ENCODE results near the gene PUS10.
A peak's percentile ranks its signal among the peaks of the same experiment; 100 is the strongest.
"Not testable (repeated sequence)": the region's sequence is repeated elsewhere in the genome, so short reads cannot be mapped to it uniquely, and the experiment has no call there.

The PUS10 gene, protein sequence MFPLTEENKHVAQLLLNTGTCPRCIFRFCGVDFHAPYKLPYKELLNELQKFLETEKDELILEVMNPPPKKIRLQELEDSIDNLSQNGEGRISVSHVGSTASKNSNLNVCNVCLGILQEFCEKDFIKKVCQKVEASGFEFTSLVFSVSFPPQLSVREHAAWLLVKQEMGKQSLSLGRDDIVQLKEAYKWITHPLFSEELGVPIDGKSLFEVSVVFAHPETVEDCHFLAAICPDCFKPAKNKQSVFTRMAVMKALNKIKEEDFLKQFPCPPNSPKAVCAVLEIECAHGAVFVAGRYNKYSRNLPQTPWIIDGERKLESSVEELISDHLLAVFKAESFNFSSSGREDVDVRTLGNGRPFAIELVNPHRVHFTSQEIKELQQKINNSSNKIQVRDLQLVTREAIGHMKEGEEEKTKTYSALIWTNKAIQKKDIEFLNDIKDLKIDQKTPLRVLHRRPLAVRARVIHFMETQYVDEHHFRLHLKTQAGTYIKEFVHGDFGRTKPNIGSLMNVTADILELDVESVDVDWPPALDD

DNA sequence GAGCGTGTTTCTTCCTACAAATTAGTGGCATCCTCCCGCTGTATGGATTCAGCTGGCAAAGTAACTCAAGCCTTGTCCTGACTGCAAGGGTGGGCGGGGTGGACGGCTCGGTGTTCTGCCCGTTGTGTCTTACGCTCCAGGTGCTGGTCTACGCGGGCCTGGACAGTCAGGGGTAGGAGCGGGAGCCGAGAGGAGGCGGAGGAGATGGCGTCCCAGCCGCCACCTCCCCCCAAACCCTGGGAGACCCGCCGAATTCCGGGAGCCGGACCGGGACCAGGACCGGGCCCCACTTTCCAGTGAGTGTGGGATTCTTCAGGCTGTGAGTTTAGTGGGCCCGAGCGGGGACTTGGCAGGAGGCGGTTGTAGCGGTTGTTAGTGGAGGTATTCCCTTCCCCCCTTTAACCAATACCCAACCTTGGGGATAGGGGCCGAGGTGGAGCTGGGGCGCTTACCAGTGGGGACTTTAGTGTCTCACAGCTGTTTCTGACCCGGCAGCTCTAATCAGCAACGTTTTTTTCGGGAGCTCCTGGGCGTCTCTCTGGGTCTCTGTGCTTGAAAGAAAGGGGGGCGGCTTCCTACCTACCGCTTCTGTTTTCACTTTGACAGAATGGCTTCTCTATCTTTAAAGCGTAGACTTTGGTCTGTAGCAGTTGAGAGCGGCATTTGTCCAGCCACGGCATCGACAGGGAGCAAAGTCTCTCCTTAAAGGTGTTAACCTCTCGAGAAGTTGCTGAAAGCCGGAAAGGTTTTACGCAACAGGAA lies at the start of gene PUS10, which contains the start of gene PEX13:
PUS10 (minus strand) TSS at position 700 of the 762 bp plus-strand sequence. CDS start 6,365 bp downstream, outside the sequence.
PEX13 (plus strand) TSS at position 165 of the 762 bp plus-strand sequence; CDS start at position 205, 40 bp downstream.
- DNase-seq (ENCODE audit: low spot score), result peak; percentile 37

GRCh38 chr2:61065714-61066709 lies 48.0 kb upstream of the PUS10 start, which contains the start of gene SANBR:
Gene SANBR (plus strand): TSS chr2:61065871. CDS start chr2:61070351, 4,480 bp downstream.
- peak; percentile 90 for DNase-seq (ENCODE audit: low spot score)

DNA sequence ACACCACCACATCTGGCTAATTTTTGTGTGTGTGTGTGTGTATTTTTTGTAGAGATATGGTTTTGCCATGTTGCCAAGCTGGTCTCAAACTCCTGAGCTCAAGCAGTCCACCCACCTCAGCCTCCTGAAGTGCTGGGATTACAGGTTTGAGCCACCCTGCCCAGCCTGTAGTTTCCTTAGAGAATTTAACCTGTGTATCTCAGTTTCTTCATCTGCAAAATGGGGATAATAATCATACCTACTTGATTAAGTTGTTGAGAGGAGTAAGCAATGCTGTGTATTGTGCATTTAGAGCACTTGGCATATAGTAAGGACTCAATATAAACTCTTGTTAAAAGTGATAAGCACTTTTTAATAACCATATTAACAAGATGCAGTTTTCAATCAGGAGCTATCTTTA lies 41.3 kb upstream of the PUS10 start:
- no peak for DNase-seq (ENCODE audit: low spot score)

DNA sequence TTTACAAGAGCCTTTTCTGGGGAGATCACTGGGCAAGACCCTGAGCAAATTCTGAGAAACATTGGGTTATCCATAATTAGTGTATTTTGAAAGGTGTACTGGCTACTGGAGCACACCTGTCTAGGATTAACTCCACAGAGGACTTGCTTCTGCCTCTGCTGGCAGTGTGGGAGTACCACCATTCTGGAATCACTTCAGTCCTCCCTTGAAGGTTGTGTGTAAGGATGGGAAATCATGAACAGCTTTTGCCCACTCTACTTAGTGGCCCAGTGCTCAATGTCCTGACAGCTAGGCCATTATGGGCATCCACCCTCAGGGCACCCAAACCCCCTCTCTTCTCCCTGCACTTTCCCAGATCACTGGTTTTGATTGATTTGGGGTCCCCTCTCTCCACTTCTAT lies 39.5 kb upstream of the PUS10 start:
- DNase-seq (ENCODE audit: low spot score), result no peak

DNA sequence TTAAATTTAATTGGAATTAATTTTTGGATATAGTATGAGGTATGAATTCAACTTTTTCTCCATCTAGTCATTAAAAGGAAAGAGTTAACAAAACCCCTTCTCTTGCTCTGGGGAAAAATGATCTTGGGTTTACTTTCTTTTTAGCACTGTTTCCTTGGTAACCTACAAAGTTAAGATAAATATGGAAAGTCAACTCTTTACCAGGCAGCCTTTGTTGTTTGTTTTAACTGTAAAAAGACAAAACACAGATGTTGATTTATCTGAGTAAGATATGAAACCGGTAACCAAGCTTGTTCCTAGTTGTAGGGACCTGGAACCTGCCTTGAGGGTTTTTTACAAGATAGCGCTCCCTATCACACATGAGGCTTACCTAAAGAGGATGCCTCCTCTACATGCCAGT lies 37.5 kb upstream of the PUS10 start:
- no peak for DNase-seq (ENCODE audit: low spot score)

- DNase-seq (ENCODE audit: low spot score), result no peak
Observed at GRCh38 chr2:61045999-61046398, 27.9 kb upstream of the PUS10 start.

GRCh38 chr2:61045226-61045625 lies 27.2 kb upstream of the PUS10 start:
- DNase-seq (ENCODE audit: low spot score), result no peak

GRCh38 chr2:61044636-61045035 lies 26.6 kb upstream of the PUS10 start:
- no peak for DNase-seq (ENCODE audit: low spot score)

DNA sequence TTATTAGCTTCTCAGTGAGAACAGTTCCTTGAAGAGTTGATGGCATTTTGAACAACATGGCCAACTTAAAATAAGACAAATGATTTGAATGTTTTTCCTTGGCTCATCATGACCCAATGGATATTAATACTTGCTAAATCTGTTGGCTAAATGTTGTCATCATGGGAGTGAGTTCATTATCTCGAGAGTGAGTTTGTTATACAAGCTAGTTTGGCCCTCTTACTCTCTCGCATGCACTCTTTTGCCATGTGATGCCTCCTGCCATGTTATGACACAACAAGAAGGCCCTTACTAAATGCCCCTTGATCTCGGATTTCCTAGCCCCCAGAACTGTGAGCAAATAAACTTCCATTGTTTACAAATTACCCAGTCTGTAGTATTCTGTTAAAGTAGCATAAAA lies 24.8 kb upstream of the PUS10 start:
- DNase-seq (ENCODE audit: low spot score), result no peak

DNA sequence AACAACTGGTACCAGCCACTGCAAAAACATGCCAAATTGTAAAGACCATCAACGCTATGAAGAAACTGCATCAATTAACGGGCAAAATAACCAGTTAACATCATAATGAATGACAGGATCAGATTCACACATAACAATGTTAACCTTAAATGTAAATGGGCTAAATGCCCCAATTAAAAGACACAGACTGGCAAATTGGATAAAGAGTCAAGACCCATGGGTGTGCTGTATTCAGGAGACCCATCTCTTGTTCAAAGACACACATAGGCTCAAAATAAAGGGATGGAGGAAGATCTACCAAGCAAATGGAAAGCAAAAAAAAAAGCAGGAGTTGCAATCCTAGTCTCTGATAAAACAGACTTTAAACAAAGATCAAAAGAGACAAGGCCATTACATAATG lies 18.6 kb upstream of the PUS10 start:
- not testable (repeated sequence) for DNase-seq (ENCODE audit: low spot score)

- DNase-seq (ENCODE audit: low spot score), result not testable (repeated sequence)
Observed at GRCh38 chr2:61034592-61034991, 16.5 kb upstream of the PUS10 start.

DNA sequence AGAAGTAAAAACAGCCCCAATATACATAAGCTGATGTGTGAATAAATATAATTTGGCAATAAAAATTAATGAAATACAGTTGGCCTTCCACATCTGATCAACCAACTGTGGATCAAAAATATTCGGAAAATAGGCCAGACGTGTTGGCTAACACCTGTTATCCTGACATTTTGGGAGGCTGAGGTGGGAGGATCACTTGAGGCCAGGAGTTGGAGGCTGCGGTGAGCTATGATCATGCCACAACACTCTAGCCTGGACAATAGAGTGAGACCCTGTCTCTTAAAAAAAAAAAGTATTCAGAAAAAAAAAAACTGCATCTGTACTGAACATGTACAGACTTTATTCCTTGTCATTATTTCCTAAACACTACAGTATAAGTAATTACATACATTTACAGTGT lies 11.5 kb upstream of the PUS10 start:
- DNase-seq (ENCODE audit: low spot score), result no peak

- no peak for DNase-seq (ENCODE audit: low spot score)
Observed at GRCh38 chr2:61023670-61024069, 5.6 kb upstream of the PUS10 start.

DNA sequence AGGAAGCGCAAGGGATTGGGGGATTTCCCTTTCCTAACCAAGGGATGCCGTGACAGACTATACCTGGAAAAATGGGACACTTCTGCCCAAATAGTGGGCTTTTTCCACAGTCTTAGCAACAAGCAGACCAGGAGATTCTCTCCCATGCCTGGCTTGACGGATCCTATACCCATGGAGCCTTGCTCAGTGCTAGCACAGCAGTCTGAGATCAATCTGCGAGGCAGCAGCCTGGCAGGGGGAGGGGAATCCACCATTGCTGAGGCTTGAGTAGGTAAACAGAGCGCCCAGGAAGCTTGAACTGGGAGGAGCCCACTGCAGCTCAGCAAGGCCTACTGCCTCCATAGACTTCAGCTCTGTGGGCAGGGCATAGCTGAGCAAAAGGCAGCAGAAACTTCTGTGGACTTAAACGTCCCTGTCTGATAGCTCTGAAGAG lies 3.2 kb upstream of the PUS10 start:
- no peak for DNase-seq (ENCODE audit: low spot score)

- no peak for DNase-seq (ENCODE audit: low spot score)
Observed at GRCh38 chr2:61018798-61019197, 743 bp upstream of the PUS10 start.

DNA sequence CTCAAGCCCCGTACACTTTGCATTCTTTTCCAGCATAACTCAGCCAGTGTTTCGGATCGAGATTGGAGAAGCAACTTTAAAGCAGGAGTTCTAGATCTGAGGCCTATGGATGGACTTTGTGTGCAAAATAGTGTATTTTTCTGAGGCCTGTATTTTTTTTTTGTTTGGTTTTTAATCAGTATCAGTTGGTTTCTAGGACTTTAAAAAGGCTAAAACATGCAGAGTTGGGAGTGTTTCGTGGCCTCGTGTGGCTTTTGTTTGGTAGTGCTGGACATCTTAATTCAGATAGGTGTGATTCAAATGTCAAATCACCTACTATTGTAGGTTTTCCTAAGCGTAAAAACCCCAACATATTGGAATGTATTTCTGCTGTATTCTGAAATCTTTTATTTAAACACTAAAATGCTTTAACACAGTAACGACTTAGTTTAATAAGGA lies 282 bp upstream of the PUS10 start:
- DNase-seq (ENCODE audit: low spot score), result no peak

GRCh38 chr2:61017003-61017555 lies 976 bp downstream of the PUS10 start:
- peak; percentile 81 for DNase-seq (ENCODE audit: low spot score)

DNA sequence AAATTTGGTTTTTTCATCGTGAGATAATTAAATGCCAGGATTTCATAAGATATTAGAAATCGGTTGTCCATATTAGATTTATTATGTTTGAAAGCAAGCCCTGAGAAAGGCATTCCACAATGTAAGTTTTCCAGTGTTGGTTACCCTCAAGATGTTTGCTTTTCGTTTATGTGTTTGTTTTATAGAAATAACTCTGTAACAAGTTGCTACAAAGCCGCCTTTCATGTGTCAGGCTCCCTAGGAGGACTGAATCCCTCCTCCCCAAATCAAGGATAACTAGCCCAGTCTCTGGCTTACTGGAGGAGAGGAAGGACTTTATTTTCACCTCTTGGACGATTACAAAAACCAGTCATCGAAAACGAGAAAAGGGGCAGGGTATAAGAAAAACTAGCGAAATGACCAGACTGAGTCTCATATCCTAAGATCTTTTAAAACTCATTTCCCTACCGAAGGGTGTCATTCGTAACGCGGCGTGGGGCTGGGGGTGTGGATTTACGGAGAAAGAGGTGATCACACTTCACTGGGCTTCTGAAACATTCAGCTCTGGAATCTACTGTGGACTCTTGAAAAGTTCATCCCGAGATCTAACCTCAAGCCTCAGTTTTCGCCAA lies 1.6 kb downstream of the PUS10 start:
- DNase-seq (ENCODE audit: low spot score), result peak; percentile 29

DNA sequence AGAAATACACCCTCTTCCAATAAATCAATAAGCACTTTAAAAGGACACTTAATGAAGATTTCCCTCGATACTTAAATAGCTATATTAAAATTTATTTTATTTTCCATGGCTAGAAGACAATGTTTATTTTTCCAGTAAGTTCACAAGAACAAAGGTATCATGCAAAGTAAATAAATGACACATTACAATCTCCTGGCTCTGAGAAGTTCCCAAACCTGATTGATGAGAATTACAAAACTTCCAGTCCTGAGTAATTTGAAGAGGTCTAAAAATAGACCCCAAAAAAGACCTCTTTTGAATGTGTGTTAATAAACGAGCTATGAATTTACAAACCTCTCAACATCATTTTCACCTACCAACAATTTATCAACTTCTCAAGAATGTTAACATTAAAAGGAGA lies 2.1 kb downstream of the PUS10 start:
- no peak for DNase-seq (ENCODE audit: low spot score)

- no peak for DNase-seq (ENCODE audit: low spot score)
Observed at GRCh38 chr2:61014763-61015162, 3.3 kb downstream of the PUS10 start.

- no peak for DNase-seq (ENCODE audit: low spot score)
Observed at GRCh38 chr2:61013382-61013781, 4.7 kb downstream of the PUS10 start.
